Heart right ventricle (tissue), 16 donors: ENCODE results near the gene AIG1. TPM values are rescaled to one million over a fixed set of nuclear protein-coding genes. Genes with fewer than 3 reads are reported as not detected.

Source experiments
- ATAC-seq, 8 donors: fragments of 200-7000 bp; cut with Tn5 transposase; one replicate each; pipeline ENCODE4 v1.9.1; 2020; ENCODE audit warnings: mild to moderate bottlenecking in 8 of 8, moderate library complexity in 8 of 8, moderate number of reproducible peaks in 1 of 8
- DNase-seq, 2 donors: peaks; one replicate each; pipeline ENCODE4 v3.0.0-alpha.2; 2020
- H3K27ac ChIP-seq, 10 donors: fragments of 200-600 bp; sonication (generic) in 2 of 10; one replicate each; pipeline versions ENCODE4 v1.5.0 to v1.8.0; 2020 to 2022; ENCODE audit warnings: mild to moderate bottlenecking in 3 of 10
- H3K27me3 ChIP-seq, 7 donors: fragments of 200-600 bp; one replicate each; pipeline ENCODE4 v1.8.0; 2021 to 2022; ENCODE audit warnings: mild to moderate bottlenecking in 2 of 7
- H3K36me3 ChIP-seq, 9 donors: fragments of 200-600 bp; sonication (generic) in 1 of 9; one replicate each; pipeline versions ENCODE4 v1.5.0 to v1.8.0; 2020 to 2022; ENCODE audit warnings: mild to moderate bottlenecking in 2 of 9
- H3K4me1 ChIP-seq, 9 donors: fragments of 200-600 bp; sonication (generic) in 1 of 9; one replicate each; pipeline versions ENCODE4 v1.5.0 to v1.8.0; 2020 to 2022; ENCODE audit warnings: mild to moderate bottlenecking in 4 of 9
- H3K4me3 ChIP-seq, 10 donors: fragments of 200-600 bp; sonication (generic) in 2 of 10; one replicate each; pipeline versions ENCODE4 v1.5.0 to v1.8.0; 2020 to 2022; ENCODE audit warnings: mild to moderate bottlenecking in 7 of 10, moderate library complexity in 2 of 10
- H3K9me3 ChIP-seq, 11 donors: fragments of 200-600 bp in 10 of 11; sonication (generic) in 2 of 11; one replicate each; pipeline versions ENCODE4 v1.5.0 to v1.8.0; 2013 to 2022; ENCODE audit warnings: mild to moderate bottlenecking in 2 of 11, control low read depth in 1 of 11, moderate library complexity in 1 of 11
- CTCF ChIP-seq, 9 donors: fragments of 200-600 bp; sonication (generic) in 2 of 9; IDR thresholded peaks; one replicate each; pipeline versions ENCODE4 v1.5.0 to v1.8.0; 2021 to 2022; ENCODE audit warnings: antibody characterized with exemption in 9 of 9, mild to moderate bottlenecking in 5 of 9, moderate library complexity in 1 of 9
- WGBS, 2 donors: extraction: QIAGEN DNeasy Blood & Tissue Kit; methylation state at CpG; one replicate each; pipeline ENCODE4 v1.1.7; 2013; ENCODE audit warnings: inconsistent platforms in 1 of 2; 5-methylcytosine and 5-hydroxymethylcytosine counted together
- intact Hi-C, 10 donors: fragments of 100-400 bp; cut with DNase I; formaldehyde crosslinking; loops; one replicate each; pipeline versions ENCODE4 v1.11.1 to v1.14.2; 2022
- polyA plus RNA-seq, 2 donors: library from polyadenylated mRNA; stranded (reverse); fragments of 200-250 nt; gene quantifications; one replicate each; pipeline ENCODE4 v1.2.3, GENCODE V29; 2013
- total RNA-seq, 10 donors: library from RNA; stranded (reverse); fragmentation: NEBNext Ultra II Directional in 3 of 10; extraction: Animal tissue kit (Norgen Biotek cat#: 25700) in 3 of 10; gene quantifications; one replicate each; pipeline versions ENCODE4 v1.2.1 to v1.2.4, GENCODE V29; 2021 to 2023
- donor health status: Arrhythmogenic right ventricular cardiomyopathy.
- donor health status: ischemic (EF 13 %, LVEDD 7.1; RV severe dilation, severe dysfunction).
- donor health status: healthy with polysubstance abuse.
- donor health status: DM: no; HTN: yes; CAD: no.
- donor health status: DM: no; HTN: no; CAD: no.
- donor health status: ischemic (EF 25% LVEDD 6.9; RV normal size, moderate dysfunction).
- donor health status: ischemic (EF 25% LVEDD 5.7; RV mildly dilated, moderate dysfunction).
- donor health status: healthy.
- donor health status: DM: yes; HTN: yes; CAD: no.
- donor health status: Ischemic cardiomyopathy.
- donor health status: ischemic (EF 35%, LVEDD 5.7; RV mildly dilated, moderate dysfunction).
- donor health status: nonischemic (EF 11% LVEDD 7.7; RV severe dilation, severe dysfunction).
- donor health status: DM: yes; HTN: yes; CAD: no.
- donor health status: PGD.
- donor health status: ischemic (EF 29% LVEDD 5.4; RV normal size, mild dysfunction).
- donor health status: nonischemic (EF 23%, LVEDD 6.1; RV moderate dilation, normal function).

Gene AIG1
- total and polyA plus RNA-seq, 12 donors, result 17.4 to 83.2 (median 66.2) TPM

- intact Hi-C loops, result no loop called here
- DNase-seq (no peak), ATAC-seq (peak in 1 of 8 donors; percentile 13)
- H3K27ac ChIP-seq, result peak overlapping the region in 1 of 10 donors; percentile 9
- no peak overlapping the region for H3K4me3 ChIP-seq
- 51 to 59% methylated on average over 3 of the region's 3 CpGs for WGBS, 2 donors
- no peaks in the 10 kb centered on the region for H3K27me3 ChIP-seq
- H3K4me1 ChIP-seq, result peaks cover 0 to 42% (median 17%) of the 10 kb centered on the region in 9 donors
- TF ChIP-seq CTCF (IDR thresholded peaks at IDR 0.05), result no peak
- no peaks in the 10 kb centered on the region for H3K9me3 ChIP-seq
- H3K36me3 ChIP-seq, result no peaks in the 10 kb centered on the region
Measured at GRCh38 chr6:143158113-143158581, 97.5 kb downstream of the AIG1 start.

DNA sequence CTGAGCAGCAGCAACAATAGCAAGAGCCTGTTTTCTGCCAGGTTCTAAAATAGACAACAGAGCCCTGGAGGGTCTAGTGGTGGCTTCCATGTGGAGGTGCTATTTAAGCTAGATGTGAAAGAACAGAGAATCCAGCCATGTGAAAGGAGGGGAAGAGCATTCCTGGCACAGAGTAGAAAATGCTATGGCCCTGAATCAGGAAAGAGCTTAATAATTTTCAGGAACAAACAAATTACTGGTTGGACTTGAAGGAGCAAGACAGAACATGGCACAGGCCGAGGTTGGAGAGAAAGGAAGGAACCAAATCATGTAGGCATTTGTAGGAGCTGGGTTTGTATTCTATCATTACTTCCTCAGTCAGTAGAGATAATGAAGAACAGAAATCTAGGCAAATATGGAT is 98.3 kb downstream of the AIG1 start:
- WGBS, 2 donors, result 93 to 94% methylated on average over 1 of the region's 1 CpG
- H3K36me3 ChIP-seq, result no peaks in the 10 kb centered on the region
- TF ChIP-seq CTCF (IDR thresholded peaks at IDR 0.05), result no peak
- H3K4me1 ChIP-seq, result peaks cover 0 to 50% (median 17%) of the 10 kb centered on the region in 9 donors
- no peak overlapping the region for H3K4me3 ChIP-seq
- intact Hi-C loops, result no loop called here
- no peaks in the 10 kb centered on the region for H3K9me3 ChIP-seq
- no peak overlapping the region for H3K27ac ChIP-seq
- DNase-seq (no peak), ATAC-seq (no peak)
- H3K27me3 ChIP-seq, result no peaks in the 10 kb centered on the region

- no peak for DNase-seq
- ATAC-seq, result no peak
- Histone ChIP-seq H3K27me3 (no peaks in the 10 kb centered on the region), H3K4me1 (peaks cover 0 to 59% (median 17%) of the 10 kb centered on the region in 9 donors), H3K27ac (peak overlapping the region in 1 of 10 donors; percentile 35), H3K9me3 (no peaks in the 10 kb centered on the region), H3K36me3 (no peaks in the 10 kb centered on the region), H3K4me3 (no peak overlapping the region)
- whole genome bisulfite sequencing, 2 donors, result 44 to 49% methylated on average over 1 of the region's 1 CpG
- intact Hi-C loops, result loop anchor here in 1 of 10 donors (2.0 kb wide), 1 partner anchor 63 kb away; no protein-coding TSS in a partner anchor
- no peak for TF ChIP-seq CTCF (IDR thresholded peaks at IDR 0.05)
Measured at GRCh38 chr6:143160015-143160414, 99.3 kb downstream of the AIG1 start.

DNA sequence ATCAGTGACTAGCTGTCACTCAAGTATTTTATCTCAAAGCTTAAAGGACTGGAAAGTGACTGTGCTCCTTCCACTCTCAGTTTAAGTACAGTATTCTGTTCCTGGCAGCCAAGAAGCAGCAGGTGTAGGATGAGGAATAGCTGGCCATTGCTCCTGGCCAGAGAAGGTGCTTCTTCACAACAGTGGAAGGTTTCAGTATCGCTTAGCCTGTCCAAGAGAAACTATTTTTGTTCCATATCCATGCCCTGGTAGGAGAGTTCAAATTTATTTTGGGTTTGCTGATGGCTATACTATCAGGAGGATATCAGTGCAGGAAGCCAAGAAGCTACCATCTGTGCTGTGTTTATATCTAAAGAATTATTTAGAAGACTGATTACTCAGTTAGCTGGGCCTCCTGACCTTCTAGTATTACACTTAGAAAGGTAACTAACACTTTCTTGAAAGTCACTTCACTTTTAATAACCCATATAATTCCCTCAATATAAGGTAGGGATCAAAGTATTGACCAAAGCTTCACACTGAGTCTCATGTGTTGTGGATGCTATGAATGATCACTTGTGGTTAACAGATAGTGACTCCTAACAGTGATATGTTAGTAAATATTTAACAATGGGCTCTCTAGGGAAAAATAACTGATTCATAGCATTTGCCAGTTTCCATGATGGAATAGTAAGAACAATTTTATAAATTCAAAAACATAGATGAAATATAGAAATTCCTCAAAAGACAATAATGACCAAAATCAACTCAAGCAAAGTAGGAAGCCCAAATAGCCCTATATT is 99.9 kb downstream of the AIG1 start:
- no peak for TF ChIP-seq CTCF (IDR thresholded peaks at IDR 0.05)
- Histone ChIP-seq H3K36me3 (peaks cover 0 to 3% (median 0%) of the 10 kb centered on the region in 9 donors), H3K9me3 (no peaks in the 10 kb centered on the region), H3K4me1 (peaks cover 0 to 59% (median 17%) of the 10 kb centered on the region in 9 donors), H3K4me3 (no peak overlapping the region), H3K27ac (peak overlapping the region in 1 of 10 donors; percentile 35), H3K27me3 (no peaks in the 10 kb centered on the region)
- DNase-seq (no peak), ATAC-seq (peak in 7 of 8 donors; percentile 27 to 85 (median 61))
- 31 to 48% methylated on average over 1 of the region's 1 CpG for WGBS, 2 donors
- intact Hi-C loops, result loop anchor here in 1 of 10 donors (2.0 kb wide), 1 partner anchor 62 kb away; no protein-coding TSS in a partner anchor
